H7 (cell line): ENCODE data around the gene BORCS8. TPM values are rescaled to one million over a fixed set of nuclear protein-coding genes. Genes with fewer than 3 reads are reported as not detected.
"Not testable (repeated sequence)": the region's sequence is repeated elsewhere in the genome, so short reads cannot be mapped to it uniquely, and the experiment has no call there.

ENCODE experiments used
- DNase-seq: peaks from one replicate; pipeline ENCODE4 v3.0.0; 2012
- H3K27me3 ChIP-seq: 2 replicates; pipeline ENCODE4 v1.6.0; 2011; ENCODE audit warnings: mild to moderate bottlenecking, low read length; ENCODE audit not compliant: control insufficient read depth, insufficient read depth
- H3K36me3 ChIP-seq: replicated peaks from 2 replicates; pipeline ENCODE4 v1.5.1; 2011; ENCODE audit warnings: low read length; ENCODE audit not compliant: control insufficient read depth, insufficient read depth
- H3K4me3 ChIP-seq: 2 replicates; pipeline ENCODE4 v1.5.1; 2011; ENCODE audit warnings: low read depth, mild to moderate bottlenecking, control low read depth, low read length, moderate library complexity; ENCODE audit not compliant: insufficient read depth
- total RNA-seq: library from RNA; depleted of rRNA; stranded (reverse); fragments of >200 nt; shearing (Covaris generic); gene quantifications from 2 replicates; pipeline ENCODE4 v1.2.3, GENCODE V29; 2014; rRNA removed

BORCS8 gene
- total RNA-seq, 1 experiment from 2014 or later: 18.9 TPM

GRCh38 chr19:19140476-19140875 is 51.5 kb downstream of the BORCS8 start:
- DNase-seq: no peak
- no peak overlapping the region for H3K4me3 ChIP-seq
- peaks cover 10% of the 10 kb centered on the region; the same call in 1 of the 2 replicates for H3K27me3 ChIP-seq
- no peaks in the 10 kb centered on the region for H3K36me3 ChIP-seq

- no peaks in the 10 kb centered on the region for H3K36me3 ChIP-seq
- H3K27me3 ChIP-seq: peaks cover 10% of the 10 kb centered on the region; the same call in 1 of the 2 replicates
- H3K4me3 ChIP-seq: no peak overlapping the region
- DNase-seq: no peak
These were observed 52.1 kb downstream of the BORCS8 start for GRCh38 chr19:19139876-19140229.

- peak; percentile 100 for DNase-seq
- Histone ChIP-seq H3K27me3 (peaks cover 10% of the 10 kb centered on the region; the same call in 1 of the 2 replicates), H3K36me3 (no peaks in the 10 kb centered on the region), H3K4me3 (peak within 1 kb of the TSS; percentile 81)
These were observed 53.6 kb downstream of the BORCS8 start, which contains the start of gene TMEM161A for GRCh38 chr19:19138109-19138981. TSS of gene TMEM161A (minus strand) at chr19:19138478. CDS start at chr19:19138428, 50 bp downstream.

- peaks cover 10% of the 10 kb centered on the region; the same call in 1 of the 2 replicates for H3K27me3 ChIP-seq
- peak overlapping the region; percentile 81 for H3K4me3 ChIP-seq
- DNase-seq: peak; percentile 61
- no peaks in the 10 kb centered on the region for H3K36me3 ChIP-seq
These were observed 54.3 kb downstream of the BORCS8 start for GRCh38 chr19:19137556-19138108.

- not testable (repeated sequence) for H3K4me3 ChIP-seq, H3K36me3 ChIP-seq, DNase-seq
- H3K27me3 ChIP-seq: peaks cover 10% of the 10 kb centered on the region; the same call in 1 of the 2 replicates
These were observed 56.2 kb downstream of the BORCS8 start for GRCh38 chr19:19135713-19136112.

GRCh38 chr19:19134687-19135158 is 57.2 kb downstream of the BORCS8 start:
- H3K36me3 ChIP-seq: no peaks in the 10 kb centered on the region; the same call in 1 of the 2 replicates
- H3K27me3 ChIP-seq: peaks cover 6% of the 10 kb centered on the region; the same call in 1 of the 2 replicates
- H3K4me3 ChIP-seq: peak overlapping the region; percentile 26
- peak; percentile 95 for DNase-seq

- no peak for DNase-seq
- Histone ChIP-seq H3K4me3 (no peak overlapping the region), H3K36me3 (no peaks in the 10 kb centered on the region; the same call in 1 of the 2 replicates), H3K27me3 (peaks cover 6% of the 10 kb centered on the region; the same call in 1 of the 2 replicates)
These were observed 58.0 kb downstream of the BORCS8 start for GRCh38 chr19:19133985-19134384.

- Histone ChIP-seq H3K36me3 (no peaks in the 10 kb centered on the region; the same call in 1 of the 2 replicates), H3K27me3 (peaks cover 6% of the 10 kb centered on the region; the same call in 1 of the 2 replicates), H3K4me3 (no peak overlapping the region)
- DNase-seq: peak; percentile 15
These were observed 59.0 kb downstream of the BORCS8 start for GRCh38 chr19:19132912-19133311.

- Histone ChIP-seq H3K27me3 (no peaks in the 10 kb centered on the region; the same call in 1 of the 2 replicates), H3K36me3 (no peaks in the 10 kb centered on the region; the same call in 1 of the 2 replicates), H3K4me3 (no peak overlapping the region)
- DNase-seq: peak; percentile 11
These were observed 60.0 kb downstream of the BORCS8 start for GRCh38 chr19:19131989-19132388.

Other genes with a start within 250 kb of the BORCS8 start
- 54.5 and 79.0 TPM in 2 replicates for gene SUGP2, start 158.6 kb downstream of the BORCS8 start, total RNA-seq
- gene ARMC6, start 158.5 kb downstream of the BORCS8 start, total RNA-seq: 69.4 and 100.0 TPM in 2 replicates
- 4.8 and 8.0 TPM in 2 replicates for gene SLC25A42, start 128.2 kb downstream of the BORCS8 start, total RNA-seq
- gene TMEM161A, start 53.7 kb downstream of the BORCS8 start, total RNA-seq: 26.6 and 36.3 TPM in 2 replicates
- gene MEF2B, start 21.9 kb downstream of the BORCS8 start, total RNA-seq: 0.80 TPM in 1 of 2 replicates, not detected in the other
- 43.5 and 51.0 TPM in 2 replicates for gene RFXANK, start 106 bp upstream of the BORCS8 start, total RNA-seq
- 25.8 and 31.4 TPM in 2 replicates for gene NR2C2AP, start 11.3 kb upstream of the BORCS8 start, total RNA-seq
- 0.81 and 1.7 TPM in 2 replicates for gene NCAN, start 19.8 kb upstream of the BORCS8 start, total RNA-seq
- gene TM6SF2, start 81.1 kb upstream of the BORCS8 start, total RNA-seq: 0.52 and 1.4 TPM in 2 replicates
- 43.7 and 44.4 TPM in 2 replicates for gene SUGP1, start 128.4 kb upstream of the BORCS8 start, total RNA-seq
- 39.9 and 43.3 TPM in 2 replicates for gene MAU2, start 128.7 kb upstream of the BORCS8 start, total RNA-seq
- 104 and 130 TPM in 2 replicates for gene GATAD2A, start 213.5 kb upstream of the BORCS8 start, total RNA-seq